Fibroblast of the aortic adventitia (primary cell): ENCODE results near the gene NUB1. TPM values are rescaled to one million over a fixed set of nuclear protein-coding genes. Genes with fewer than 3 reads are reported as not detected.

Experiments used
- DNase-seq: peaks from one replicate; pipeline ENCODE4 v3.0.0-alpha.2; 2010; ENCODE audit warnings: low read depth
- H3K4me3 ChIP-seq: 2 replicates; pipeline ENCODE4 v1.5.1; 2011; ENCODE audit warnings: low read depth, mild to moderate bottlenecking, control low read depth, low read length, moderate library complexity
- CTCF ChIP-seq: IDR thresholded peaks from 2 replicates; pipeline ENCODE4 v1.5.1; 2011; ENCODE audit warnings: mild to moderate bottlenecking, low read length, control low read depth, inconsistent platforms; ENCODE audit not compliant: insufficient read depth
- total RNA-seq: library from RNA; depleted of rRNA; stranded (reverse); fragments of >200 nt; gene quantifications from 2 replicates; pipeline ENCODE4 v1.2.3, GENCODE V29; 2012; ENCODE audit warnings: low replicate concordance

NUB1 gene
- total RNA-seq, 1 donor = 46.5 TPM

GRCh38 chr7:151366880-151367222, 25.2 kb downstream of the NUB1 start:
- no peak for TF ChIP-seq CTCF
- DNase-seq = peak; percentile 90
- H3K4me3 ChIP-seq = no peak overlapping the region

- no peak overlapping the region for H3K4me3 ChIP-seq
- no peak for TF ChIP-seq CTCF
- no peak for DNase-seq
Observed at GRCh38 chr7:151367284-151367683, 25.7 kb downstream of the NUB1 start.

GRCh38 chr7:151368136-151368571, 26.5 kb downstream of the NUB1 start:
- peak; percentile 78 for DNase-seq
- peak; percentile 97 for TF ChIP-seq CTCF
- H3K4me3 ChIP-seq = no peak overlapping the region

GRCh38 chr7:151371266-151371665, 29.7 kb downstream of the NUB1 start:
- H3K4me3 ChIP-seq = no peak overlapping the region
- no peak for TF ChIP-seq CTCF
- no peak for DNase-seq

GRCh38 chr7:151372612-151373265, 31.1 kb downstream of the NUB1 start:
- H3K4me3 ChIP-seq = no peak overlapping the region
- TF ChIP-seq CTCF = no peak
- no peak for DNase-seq

- DNase-seq = no peak
- TF ChIP-seq CTCF = no peak
Observed at GRCh38 chr7:151373599-151373998, 32.0 kb downstream of the NUB1 start.

GRCh38 chr7:151374139-151374538, 32.5 kb downstream of the NUB1 start:
- TF ChIP-seq CTCF = no peak
- DNase-seq = no peak

More at GRCh38 chr7:151373599-151373998, 32.0 kb downstream of the NUB1 start:
- H3K4me3 ChIP-seq = no peak overlapping the region

More at GRCh38 chr7:151374139-151374538, 32.5 kb downstream of the NUB1 start:
- H3K4me3 ChIP-seq = no peak overlapping the region
